Esophagus (tissue), 2 donors: ENCODE results near the gene C19orf38. TPM values are rescaled to one million over a fixed set of nuclear protein-coding genes. Genes with fewer than 3 reads are reported as not detected.
"Not testable (repeated sequence)": the region's sequence is repeated elsewhere in the genome, so short reads cannot be mapped to it uniquely, and the experiment has no call there.

Experiments
- H3K27ac ChIP-seq, 2 donors: one replicate each; pipeline ENCODE4 v1.5.1; 2013; ENCODE audit warnings: low read depth in 2 of 2, mild to moderate bottlenecking in 2 of 2, inconsistent platforms in 1 of 2, low read length in 1 of 2, moderate library complexity in 1 of 2
- H3K27me3 ChIP-seq, 2 donors: one replicate each; pipeline ENCODE4 v1.6.1; 2013; ENCODE audit warnings: low read length in 2 of 2, control low read depth in 1 of 2, mild to moderate bottlenecking in 1 of 2; ENCODE audit not compliant: insufficient read depth in 2 of 2, control insufficient read depth in 1 of 2
- H3K36me3 ChIP-seq, 2 donors: one replicate each; pipeline ENCODE4 v1.6.1; 2013; ENCODE audit warnings: low read length in 1 of 2; ENCODE audit not compliant: control insufficient read depth in 2 of 2, insufficient read depth in 2 of 2
- H3K4me1 ChIP-seq, 2 donors: one replicate each; pipeline ENCODE4 v1.6.1; 2013; ENCODE audit warnings: low read length in 1 of 2; ENCODE audit not compliant: control insufficient read depth in 2 of 2, insufficient read depth in 2 of 2
- H3K4me3 ChIP-seq, 2 donors: one replicate each; pipeline ENCODE4 v1.5.1; 2013; ENCODE audit warnings: low read length in 2 of 2, mild to moderate bottlenecking in 2 of 2, low read depth in 1 of 2, moderate library complexity in 1 of 2
- H3K9me3 ChIP-seq, 2 donors: one replicate each; pipeline ENCODE4 v1.6.1; 2013; ENCODE audit warnings: mild to moderate bottlenecking in 2 of 2, low read depth in 1 of 2, low read length in 1 of 2, moderate library complexity in 1 of 2; ENCODE audit not compliant: control insufficient read depth in 2 of 2, insufficient read depth in 1 of 2
- WGBS, 2 donors: extraction: QIAGEN DNeasy Blood & Tissue Kit; methylation state at CpG; one replicate each; pipeline ENCODE4 v1.1.7; 2013; 5-methylcytosine and 5-hydroxymethylcytosine counted together
- polyA plus RNA-seq, 2 donors: library from polyadenylated mRNA; stranded (reverse); fragments of 200-250 nt; gene quantifications; one replicate each; pipeline ENCODE4 v1.2.3, GENCODE V29; 2013
- donor health status: healthy with polysubstance abuse.
- donor health status: Bipolar disorder and iron deficiency.

Gene C19orf38
- polyA plus RNA-seq, 2 donors, result 0.19 to 0.20 TPM

DNA sequence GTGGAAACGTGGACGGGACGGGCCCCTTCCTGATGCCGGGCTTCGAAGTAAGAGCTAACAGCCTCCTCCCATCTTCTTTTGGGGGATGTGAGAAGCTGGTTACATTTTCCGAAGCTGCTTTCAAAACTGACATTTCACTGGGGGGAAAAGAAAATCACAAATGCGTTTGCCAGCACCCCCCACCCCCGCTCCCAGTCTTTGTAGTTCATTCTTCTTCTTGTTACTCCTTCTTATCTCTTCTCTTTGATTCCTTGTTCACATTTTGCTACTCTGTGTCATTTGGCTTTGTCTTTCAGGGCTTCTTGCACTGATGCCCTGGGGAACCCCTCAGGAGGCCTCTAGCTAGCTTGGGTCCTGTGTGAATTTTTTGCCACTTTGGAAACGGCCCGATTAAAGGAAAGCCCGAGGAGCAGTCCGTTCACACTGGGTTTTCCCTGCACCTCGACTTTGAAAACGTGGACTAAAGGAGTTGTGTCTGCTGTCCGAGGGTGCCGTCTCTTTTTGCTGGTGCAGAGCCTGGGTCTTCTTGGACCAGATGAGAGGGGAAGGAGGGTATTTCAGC, 24.4 kb downstream of the C19orf38 start:
- Histone ChIP-seq H3K27ac (peak overlapping the region; percentile 79 to 83), H3K4me3 (peak overlapping the region; percentile 78 to 80), H3K9me3 (no peaks in the 10 kb centered on the region), H3K4me1 (peaks cover 0 to 3% of the 10 kb centered on the region in 2 donors), H3K27me3 (no peaks in the 10 kb centered on the region), H3K36me3 (no peaks in the 10 kb centered on the region)
- whole genome bisulfite sequencing, 2 donors, result 9 to 11% methylated on average over 15 to 16 of the region's 16 CpGs

DNA sequence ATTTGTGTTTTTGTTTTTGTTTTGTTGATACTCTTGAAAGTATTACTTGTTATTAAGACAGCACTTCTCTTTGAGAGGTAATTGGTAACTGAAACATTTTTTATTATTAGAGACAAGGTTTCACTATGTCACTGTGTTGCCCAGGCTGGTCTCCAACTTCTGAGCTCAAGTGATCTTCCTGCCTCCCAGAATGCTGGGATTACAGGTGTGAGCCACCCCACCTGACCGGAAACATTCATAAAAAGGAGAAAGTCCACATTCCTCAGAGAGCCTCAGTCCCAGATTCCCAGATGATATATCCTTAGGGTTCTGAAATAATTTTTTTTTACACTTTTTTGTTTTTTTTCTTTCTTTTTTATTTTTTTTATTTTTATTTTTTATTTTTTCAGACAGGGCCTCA, 25.8 kb downstream of the C19orf38 start:
- H3K27me3 ChIP-seq, result no peaks in the 10 kb centered on the region
- H3K9me3 ChIP-seq, result no peaks in the 10 kb centered on the region
- H3K36me3 ChIP-seq, result no peaks in the 10 kb centered on the region
- 76 to 84% methylated on average over 1 of the region's 1 CpG for WGBS, 2 donors
- no peak overlapping the region for H3K4me3 ChIP-seq
- peaks cover 0 to 4% of the 10 kb centered on the region in 2 donors for H3K4me1 ChIP-seq
- no peak overlapping the region for H3K27ac ChIP-seq

DNA sequence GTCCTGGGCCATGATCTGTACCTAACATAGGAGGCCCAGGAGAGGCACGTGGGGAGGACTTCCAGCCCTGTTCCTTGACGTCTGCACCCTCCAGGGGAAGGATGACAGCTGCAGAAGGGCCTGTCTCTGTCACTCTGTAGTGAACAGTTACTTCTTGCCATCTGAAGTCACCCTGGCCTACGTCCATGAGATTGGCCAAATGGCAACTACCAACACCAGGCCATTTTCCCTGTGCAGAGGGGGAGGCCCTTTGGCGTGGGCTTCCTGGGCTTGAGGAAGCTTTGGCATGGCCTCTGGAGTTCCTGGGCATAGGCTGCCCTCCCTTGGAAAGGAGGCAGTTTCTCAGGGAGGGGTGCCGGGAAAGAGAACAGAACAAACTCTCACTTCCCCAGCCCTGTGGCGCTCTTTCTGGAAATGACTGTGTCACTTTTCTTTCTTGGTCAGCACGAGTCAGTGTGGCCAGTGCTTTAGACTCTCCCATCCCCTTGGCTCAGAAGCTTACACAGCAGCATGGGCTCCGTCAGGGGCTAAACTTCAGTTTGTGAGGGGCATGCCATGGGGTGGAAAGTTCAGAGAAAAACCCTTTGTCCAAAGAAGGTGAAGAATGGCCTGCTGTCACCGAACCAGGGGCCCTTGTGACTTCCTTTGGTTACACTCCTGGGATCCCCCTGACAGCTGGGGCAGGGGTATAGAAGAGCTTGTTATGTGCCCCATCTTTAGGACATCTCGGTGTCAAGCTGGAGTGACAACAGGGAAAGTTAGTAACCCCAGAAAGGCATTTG, 28.4 kb downstream of the C19orf38 start:
- H3K9me3 ChIP-seq, result no peaks in the 10 kb centered on the region
- H3K4me1 ChIP-seq, result peaks cover 3 to 5% of the 10 kb centered on the region in 2 donors

DNA sequence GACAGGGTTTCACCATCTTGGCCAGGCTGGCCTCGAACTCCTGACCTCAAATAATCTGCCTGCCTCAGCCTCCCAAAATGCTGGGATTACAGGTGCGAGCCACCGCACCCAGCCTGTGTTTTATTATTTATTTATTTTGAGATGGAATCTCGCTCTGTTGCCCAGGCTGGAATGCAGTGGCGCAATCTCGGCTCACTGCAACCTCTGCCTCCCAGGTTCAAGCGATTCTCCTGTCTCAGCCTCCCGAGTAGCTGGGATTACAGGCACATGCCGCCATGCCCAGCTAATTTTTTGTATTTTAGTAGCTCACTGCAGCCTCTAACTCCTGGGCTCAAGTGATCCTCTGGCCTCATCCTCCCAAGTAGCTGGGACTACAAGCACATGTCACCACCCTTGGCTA, 29.4 kb downstream of the C19orf38 start:
- 97% methylated on average over 9 of the region's 9 CpGs for WGBS, 2 donors
- not testable (repeated sequence) for H3K4me1 ChIP-seq, H3K27me3 ChIP-seq, H3K36me3 ChIP-seq, H3K9me3 ChIP-seq, H3K4me3 ChIP-seq
- peak overlapping the region in 1 of 2 donors; percentile 40 for H3K27ac ChIP-seq

More for the DNA sequence above, 28.4 kb downstream of the C19orf38 start:
- Histone ChIP-seq H3K36me3 (no peaks in the 10 kb centered on the region), H3K4me3 (no peak overlapping the region), H3K27me3 (no peaks in the 10 kb centered on the region), H3K27ac (peak overlapping the region in 1 of 2 donors; percentile 59)
- 71 to 73% methylated on average over 10 of the region's 10 CpGs for WGBS, 2 donors

- peaks cover 6 to 8% of the 10 kb centered on the region in 2 donors for H3K4me1 ChIP-seq
- 69 to 79% methylated on average over 3 of the region's 3 CpGs for WGBS, 2 donors
- H3K4me3 ChIP-seq, result no peak overlapping the region
- peak overlapping the region in 1 of 2 donors; percentile 38 for H3K27ac ChIP-seq
- H3K36me3 ChIP-seq, result no peaks in the 10 kb centered on the region
- H3K9me3 ChIP-seq, result no peaks in the 10 kb centered on the region
- no peaks in the 10 kb centered on the region for H3K27me3 ChIP-seq
Observed at GRCh38 chr19:10878253-10878652, 30.0 kb downstream of the C19orf38 start.

DNA sequence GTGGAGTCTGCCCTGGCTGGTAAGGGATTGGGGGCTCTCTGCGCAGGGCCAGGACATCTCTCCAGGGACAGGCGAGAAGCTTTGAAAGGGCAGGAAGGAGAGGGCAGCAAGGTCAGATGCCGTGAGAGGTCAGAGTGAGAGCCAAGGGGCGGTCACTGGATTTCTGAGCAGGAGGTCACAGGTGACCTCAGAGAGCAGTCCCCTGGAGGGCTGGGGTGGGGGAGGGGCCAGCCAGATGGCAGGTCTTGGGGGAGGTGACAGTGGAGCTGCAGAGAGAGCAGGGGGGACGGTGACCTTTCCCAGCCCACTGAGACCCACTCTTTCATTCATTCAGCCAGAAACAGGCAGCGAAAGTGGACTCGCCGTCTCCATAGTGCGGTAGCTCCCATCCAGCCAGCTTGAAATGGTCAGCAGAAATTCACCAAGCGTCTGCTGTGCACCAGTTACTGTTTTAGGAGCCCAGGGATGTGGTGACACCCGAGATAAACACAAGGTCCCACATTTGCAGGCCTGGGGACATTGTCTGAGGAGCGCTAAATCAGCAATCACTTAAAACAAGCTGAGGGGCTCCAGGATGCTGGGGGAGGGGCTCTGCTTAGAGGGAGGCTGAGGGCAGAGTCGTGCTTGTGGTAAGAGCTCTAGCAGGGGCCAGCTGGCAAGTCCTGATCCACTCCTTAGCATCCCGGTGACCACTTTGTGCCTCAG, 33.3 kb downstream of the C19orf38 start:
- Histone ChIP-seq H3K27ac (no peak overlapping the region), H3K27me3 (no peaks in the 10 kb centered on the region), H3K9me3 (no peaks in the 10 kb centered on the region), H3K4me1 (peaks cover 6 to 7% of the 10 kb centered on the region in 2 donors), H3K4me3 (no peak overlapping the region), H3K36me3 (peaks cover 0 to 3% of the 10 kb centered on the region in 2 donors)
- WGBS, 2 donors, result 78 to 82% methylated on average over 14 of the region's 14 CpGs

GRCh38 chr19:10882108-10882457, 33.9 kb downstream of the C19orf38 start:
- Histone ChIP-seq H3K4me1 (peaks cover 7 to 10% of the 10 kb centered on the region in 2 donors), H3K9me3 (no peaks in the 10 kb centered on the region), H3K27me3 (no peaks in the 10 kb centered on the region), H3K36me3 (peaks cover 0 to 3% of the 10 kb centered on the region in 2 donors), H3K4me3 (no peak overlapping the region), H3K27ac (no peak overlapping the region)
- WGBS, 2 donors, result 82 to 83% methylated on average over 9 of the region's 9 CpGs

DNA sequence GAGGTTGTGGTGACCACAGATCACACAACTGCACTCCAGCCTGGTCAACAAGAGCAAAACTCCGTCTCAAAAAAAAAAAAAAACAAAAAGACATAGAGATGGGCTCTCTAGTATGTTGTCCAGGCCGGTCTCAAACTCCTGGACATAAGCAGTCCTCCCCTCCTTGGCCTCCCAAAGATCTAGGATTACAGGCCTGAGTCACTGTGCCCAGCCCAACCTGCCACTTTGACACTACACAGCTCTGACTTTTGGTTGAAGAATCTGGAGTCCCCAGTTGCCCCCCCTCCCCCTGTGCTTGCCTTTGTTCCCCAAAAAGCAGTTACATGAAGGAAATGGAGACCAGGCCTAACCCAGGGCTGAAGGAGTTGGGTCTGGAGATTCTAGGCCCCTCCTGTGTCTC, 36.1 kb downstream of the C19orf38 start:
- peaks cover 0 to 3% of the 10 kb centered on the region in 2 donors for H3K36me3 ChIP-seq
- WGBS, 2 donors, result 67 to 82% methylated on average over 2 of the region's 2 CpGs
- H3K27ac ChIP-seq, result no peak overlapping the region
- peaks cover 14 to 21% of the 10 kb centered on the region in 2 donors for H3K4me1 ChIP-seq
- H3K4me3 ChIP-seq, result no peak overlapping the region
- no peaks in the 10 kb centered on the region for H3K9me3 ChIP-seq
- no peaks in the 10 kb centered on the region for H3K27me3 ChIP-seq

GRCh38 chr19:10885201-10886169, 37.3 kb downstream of the C19orf38 start:
- H3K4me1 ChIP-seq, result peaks cover 14 to 19% of the 10 kb centered on the region in 2 donors
- 61 to 71% methylated on average over 20 of the region's 20 CpGs for WGBS, 2 donors

More at GRCh38 chr19:10885201-10886169, 37.3 kb downstream of the C19orf38 start:
- Histone ChIP-seq H3K27me3 (no peaks in the 10 kb centered on the region), H3K4me3 (no peak overlapping the region), H3K9me3 (no peaks in the 10 kb centered on the region), H3K36me3 (peaks cover 0 to 3% of the 10 kb centered on the region in 2 donors), H3K27ac (no peak overlapping the region)
